GM19035 (cell line): ENCODE measurements around the gene ATPAF1.
"Not testable (repeated sequence)": the region's sequence is repeated elsewhere in the genome, so short reads cannot be mapped to it uniquely, and the experiment has no call there.

Experiments
- ATAC-seq: cut with Tn5 transposase; IDR thresholded peaks from one replicate; pipeline ENCODE4 v1.9.1; 2021; ENCODE audit not compliant: unreplicated experiment

ATPAF1 gene

DNA sequence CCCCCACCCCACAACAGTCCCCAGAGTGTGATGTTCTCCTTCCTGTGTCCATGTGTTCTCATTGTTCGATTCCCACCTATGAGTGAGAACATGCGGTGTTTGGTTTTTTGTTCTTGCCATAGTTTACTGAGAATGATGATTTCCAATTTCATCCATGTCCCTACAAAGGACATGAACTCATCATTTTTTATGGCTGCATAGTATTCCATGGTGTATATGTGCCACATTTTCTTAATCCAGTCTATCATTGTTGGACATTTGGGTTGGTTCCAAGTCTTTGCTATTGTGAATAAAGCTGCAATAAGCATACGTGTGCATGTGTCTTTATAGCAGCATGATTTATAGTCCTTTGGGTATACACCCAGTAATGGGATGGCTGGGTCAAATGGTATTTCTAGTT is 17.0 kb downstream of the ATPAF1 start:
- ATAC-seq, result not testable (repeated sequence)

DNA sequence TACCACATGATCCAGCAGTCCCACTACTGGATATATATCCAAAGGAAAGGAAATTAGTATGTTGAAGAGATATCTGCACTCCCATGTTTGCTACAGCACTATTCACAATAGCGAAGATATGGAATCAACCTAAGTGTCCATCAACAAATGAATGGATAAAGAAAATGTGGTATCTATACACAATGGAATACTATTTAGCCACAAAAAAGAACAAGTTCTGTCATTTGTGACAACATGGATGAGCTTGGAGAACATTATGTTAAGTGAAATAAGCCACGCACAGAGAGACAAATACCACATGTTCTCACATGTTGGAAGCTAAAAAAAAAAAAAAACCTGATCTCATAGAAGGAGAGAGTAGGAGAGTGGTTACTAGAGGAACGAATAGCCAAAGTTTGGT is 17.7 kb downstream of the ATPAF1 start:
- no peak for ATAC-seq

DNA sequence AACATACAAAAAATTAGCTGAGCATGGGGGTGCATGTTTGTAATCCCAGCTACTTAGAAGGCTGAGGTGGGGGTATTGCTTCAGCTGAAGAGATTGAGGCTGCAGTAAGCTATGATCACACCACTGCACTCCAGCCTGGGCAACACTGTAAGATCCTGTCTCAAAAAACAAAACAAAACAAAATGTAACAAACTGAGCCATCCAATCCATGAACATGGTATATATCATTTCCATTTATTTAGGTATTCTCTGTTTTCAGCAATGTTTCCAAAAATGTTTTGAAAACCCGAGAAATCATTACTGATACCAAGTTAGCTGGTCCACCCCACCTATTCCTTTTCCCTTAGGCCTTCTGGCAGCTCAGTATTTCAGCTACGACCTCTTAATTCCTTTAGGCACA is 18.4 kb downstream of the ATPAF1 start:
- ATAC-seq, result no peak

DNA sequence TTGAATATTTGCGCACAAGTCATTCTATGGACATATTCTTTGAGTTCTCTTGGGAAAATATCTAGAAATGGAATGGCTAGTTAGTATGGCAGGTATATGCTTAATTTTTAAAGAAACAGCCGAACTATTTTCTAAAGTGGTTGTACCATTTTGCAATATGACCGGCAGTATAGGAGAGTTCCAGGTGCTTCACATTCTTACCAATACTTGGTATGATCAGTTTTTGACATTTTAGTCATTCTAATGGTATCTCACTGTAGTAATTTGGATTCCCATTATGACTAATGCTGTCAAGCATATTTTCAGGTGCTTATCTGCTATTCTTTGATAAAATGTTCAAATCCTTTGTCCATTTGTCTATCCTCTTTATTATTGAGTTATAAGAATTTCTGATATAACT is 20.6 kb downstream of the ATPAF1 start:
- no peak for ATAC-seq

DNA sequence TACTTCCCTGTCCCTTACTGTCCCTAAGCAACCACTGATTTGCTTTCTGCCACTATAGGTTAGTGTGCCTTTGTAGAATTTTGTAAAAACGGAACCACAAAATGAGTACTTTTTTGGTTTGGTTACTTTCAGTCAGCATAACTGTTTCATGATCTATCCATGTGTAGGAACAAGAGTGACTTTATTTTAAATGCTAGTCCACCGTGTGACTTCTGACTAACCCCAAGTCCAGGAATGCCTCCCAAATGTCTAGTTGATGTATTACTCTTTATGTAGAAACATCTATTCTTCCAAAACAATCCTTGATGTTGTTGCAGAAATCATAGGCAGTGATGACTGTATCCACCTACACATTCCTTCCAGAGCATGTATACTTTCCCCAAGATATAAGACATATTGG is 21.3 kb downstream of the ATPAF1 start:
- ATAC-seq, result no peak

DNA sequence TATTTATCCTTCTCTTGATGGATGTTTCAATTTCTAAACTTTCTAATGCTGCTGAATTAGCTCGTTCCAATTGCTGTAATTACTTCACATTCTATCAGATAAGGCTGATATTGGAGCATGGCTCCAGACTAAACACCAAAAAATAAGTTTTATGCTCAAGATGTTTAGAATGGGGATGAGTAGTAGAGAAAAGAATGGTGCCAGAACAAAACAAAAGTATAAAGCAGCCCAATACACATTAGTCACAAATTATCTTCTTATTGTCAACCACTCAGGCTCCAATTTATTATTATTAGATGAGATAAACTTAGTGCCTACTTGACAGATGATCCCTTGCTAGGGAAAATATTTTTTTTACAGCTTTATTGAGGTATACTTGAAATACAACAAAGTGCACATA is 21.8 kb downstream of the ATPAF1 start:
- ATAC-seq, result no peak

DNA sequence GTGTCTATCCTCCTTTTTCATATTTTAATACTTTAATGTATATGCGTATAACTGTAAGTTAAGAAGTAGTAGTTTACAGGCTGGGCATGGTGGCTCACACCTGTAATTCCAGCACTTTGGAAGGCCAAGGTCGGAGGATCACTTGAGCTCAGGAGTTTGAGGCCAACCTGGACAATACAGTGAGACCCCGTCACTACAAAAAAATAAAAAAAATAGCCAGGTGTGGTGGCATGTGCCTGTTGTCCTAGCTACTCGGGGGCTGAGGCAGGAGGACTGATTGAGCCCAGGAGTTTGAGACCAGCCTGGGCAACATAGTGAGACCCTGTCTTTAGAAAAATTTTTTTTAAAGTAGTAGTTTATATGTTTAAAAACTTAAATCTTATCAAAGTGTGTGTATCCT is 22.3 kb downstream of the ATPAF1 start:
- ATAC-seq, result no peak

DNA sequence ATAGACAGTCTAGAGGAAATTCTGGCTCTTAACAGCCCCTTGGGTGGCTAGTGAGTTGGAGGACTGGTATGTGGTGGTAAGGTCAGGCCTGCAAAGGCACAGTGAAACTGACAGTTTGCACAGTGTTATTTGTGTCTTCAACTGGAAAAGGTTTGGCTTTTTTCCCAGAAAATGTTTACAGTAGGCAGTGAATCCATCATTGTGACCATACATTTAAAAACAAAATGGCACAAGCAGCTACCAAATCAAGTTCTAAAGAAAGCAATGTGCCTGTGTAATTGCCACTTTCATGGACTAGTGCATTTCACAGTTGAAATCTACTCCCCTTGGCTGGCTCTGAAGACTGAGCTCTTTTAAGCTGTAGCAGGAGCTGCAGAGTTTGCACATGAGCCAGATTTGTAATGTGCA is 24.8 kb downstream of the ATPAF1 start:
- ATAC-seq, result no peak

DNA sequence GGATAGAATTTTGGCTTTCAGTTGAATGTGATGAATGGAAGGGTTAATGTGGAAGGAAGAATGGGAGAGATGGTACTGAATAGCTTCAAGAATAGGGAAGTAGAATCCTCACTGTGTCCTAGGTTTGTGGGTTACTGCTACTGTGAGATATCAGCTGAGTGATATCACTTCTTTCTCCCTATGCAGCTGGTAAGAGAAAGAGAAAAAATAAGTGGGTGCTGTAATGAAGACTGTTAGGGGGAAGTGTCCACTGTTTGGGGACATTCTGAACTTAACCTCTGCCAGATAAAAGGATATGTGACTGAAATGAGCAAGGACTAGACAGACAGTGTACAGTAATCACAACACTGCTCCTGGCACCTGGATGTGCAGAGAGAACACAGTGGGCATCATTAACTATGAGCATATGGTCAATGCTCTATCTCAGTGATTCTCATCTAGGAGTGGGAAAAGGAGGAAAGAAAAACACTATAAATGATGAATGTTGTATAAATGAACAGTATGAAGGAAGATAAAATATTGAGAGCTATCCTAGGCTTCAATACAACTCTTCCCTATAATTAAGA is 26.0 kb downstream of the ATPAF1 start:
- no peak for ATAC-seq

DNA sequence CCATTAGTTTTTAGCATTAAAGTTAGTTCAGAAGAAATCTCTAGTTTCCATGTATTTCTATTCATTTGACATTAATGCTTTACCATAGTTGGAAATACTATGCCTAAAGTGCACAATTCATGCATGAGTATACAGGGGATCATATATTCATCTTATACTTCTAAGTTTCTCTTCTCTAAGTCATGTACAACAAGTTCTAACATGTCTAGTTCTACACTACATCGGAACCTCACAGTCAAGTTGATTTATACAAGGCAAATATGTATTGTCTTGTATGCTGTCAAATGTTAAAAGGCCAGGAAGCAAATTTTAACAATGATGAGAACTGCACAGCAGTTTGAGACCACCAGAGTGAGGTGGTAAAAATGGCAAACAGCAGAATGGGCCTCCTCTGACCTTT is 28.6 kb downstream of the ATPAF1 start:
- ATAC-seq, result no peak

DNA sequence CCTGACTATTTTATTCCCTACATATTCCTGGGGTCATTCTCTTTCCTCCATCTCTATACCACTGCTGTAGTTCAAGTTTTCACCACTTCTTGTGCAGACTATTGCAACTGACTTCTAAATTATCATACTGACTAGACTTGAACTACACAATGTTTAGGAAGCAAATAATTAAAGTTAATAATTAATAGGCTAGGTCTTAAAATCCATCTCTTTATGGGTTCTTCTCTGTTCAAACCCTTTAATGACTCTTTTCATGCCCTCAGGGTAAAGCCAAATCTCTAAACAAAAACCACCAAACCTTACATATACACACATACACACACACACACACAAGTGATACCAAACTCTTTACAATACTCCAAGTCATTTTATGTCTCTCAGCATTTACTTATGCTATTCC is 29.2 kb downstream of the ATPAF1 start:
- ATAC-seq, result no peak

DNA sequence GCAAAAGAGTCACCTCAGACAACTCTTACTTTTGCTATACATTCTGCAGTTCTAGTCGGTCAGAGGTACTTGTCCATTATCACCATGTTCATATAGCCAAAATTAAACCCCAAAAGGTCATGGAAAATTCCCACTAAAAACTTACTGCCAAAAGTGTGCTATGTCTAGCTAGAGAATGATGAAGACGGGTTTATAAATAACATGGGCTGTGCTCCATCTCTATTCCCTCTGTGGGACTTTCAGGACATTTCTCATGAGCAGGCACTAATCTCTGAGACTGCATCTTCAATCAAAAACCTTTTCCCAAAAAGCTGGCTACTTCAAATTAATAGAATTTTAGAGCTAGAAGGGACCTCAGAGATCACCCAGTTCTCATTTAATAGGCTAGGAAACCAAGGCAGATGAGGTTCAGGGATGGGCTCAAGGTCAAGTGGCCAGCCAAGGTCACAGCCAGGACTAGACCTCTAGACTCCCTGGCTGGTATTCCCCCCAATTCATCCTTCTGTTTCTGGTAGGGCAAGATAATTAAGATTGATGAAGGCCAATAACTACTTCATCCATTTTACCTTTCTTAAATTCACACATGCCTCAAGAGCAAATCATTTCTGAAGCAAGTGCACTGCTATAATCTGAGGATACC is 30.6 kb downstream of the ATPAF1 start:
- no peak for ATAC-seq

DNA sequence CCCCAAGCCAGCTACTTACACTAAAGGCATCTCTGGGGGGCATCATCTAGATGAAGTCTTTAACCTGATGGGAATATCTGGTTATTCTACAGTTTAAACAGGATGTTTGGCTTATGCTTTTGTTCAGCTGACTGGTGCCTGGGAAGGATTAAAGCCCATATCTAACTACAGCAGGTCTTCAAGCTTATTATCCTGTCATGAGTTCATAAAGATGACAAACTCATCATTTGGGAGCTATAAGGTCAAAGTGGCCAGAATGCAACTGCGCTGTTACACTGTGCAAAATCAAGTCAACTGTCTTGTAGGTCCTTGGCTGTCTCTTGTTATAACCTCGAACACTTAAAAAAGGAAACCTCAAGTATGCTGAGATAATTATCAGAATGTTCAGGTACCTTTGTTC is 33.0 kb downstream of the ATPAF1 start:
- no peak for ATAC-seq

DNA sequence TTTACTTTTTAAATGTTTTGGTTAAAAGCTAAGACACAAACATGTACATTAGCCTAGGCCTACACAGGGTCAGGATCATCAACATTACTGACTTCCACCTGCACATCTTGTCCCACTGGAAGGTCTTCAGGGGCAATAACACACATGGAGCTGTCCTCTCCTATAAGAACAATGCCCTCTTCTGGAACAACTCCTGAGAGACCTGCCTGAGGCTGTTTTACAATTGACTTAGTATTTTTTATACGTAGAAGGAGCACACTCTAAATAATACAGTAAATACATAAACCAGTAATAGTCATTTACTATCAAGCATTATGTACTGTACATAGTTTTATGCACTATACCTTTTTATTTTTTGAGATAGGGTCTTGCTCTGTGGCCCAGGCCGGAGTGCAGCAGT is 37.4 kb downstream of the ATPAF1 start:
- no peak for ATAC-seq

DNA sequence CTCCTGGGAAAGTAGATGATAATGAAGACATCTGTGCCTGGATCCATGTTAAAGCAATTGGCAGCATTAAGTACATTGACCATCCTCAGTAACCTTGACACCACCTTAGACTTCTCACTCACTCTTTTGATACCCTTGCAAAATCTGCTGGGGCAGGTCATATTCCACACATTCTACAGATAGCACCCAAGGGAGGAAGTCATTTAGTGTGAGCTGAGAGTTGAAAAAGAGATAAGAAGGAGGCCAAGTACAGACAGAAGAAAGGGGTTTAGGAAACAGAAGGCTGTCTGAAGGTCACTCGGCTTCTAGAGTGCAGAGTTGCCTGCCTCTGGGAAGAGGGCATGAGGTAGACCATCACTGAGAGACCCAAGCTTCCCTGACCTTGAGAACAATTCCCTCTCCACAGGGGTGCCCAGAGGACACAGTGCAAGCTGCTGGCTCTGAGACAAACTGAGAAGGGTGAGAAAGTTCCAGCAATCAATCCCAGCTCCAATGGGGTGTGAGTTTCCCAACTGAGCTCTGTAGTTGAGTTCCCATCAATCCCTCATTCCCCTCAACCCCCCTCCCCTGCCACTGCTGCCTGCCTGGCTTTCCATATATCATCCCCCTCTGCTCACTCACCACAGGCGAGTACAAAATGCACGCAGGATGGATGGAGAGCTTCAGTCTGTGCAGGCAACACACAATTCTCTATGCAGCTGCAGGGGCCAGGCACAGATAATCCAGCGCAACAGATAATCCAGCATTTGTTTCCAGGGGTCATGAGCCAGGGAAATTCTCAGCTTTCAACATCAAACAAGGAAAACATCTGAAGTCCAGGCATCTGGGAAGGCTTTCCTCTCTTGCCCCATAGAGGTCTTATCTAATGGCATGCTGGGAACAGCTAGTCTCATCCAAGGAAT is 44.2 kb downstream of the ATPAF1 start:
- ATAC-seq, result no peak

DNA sequence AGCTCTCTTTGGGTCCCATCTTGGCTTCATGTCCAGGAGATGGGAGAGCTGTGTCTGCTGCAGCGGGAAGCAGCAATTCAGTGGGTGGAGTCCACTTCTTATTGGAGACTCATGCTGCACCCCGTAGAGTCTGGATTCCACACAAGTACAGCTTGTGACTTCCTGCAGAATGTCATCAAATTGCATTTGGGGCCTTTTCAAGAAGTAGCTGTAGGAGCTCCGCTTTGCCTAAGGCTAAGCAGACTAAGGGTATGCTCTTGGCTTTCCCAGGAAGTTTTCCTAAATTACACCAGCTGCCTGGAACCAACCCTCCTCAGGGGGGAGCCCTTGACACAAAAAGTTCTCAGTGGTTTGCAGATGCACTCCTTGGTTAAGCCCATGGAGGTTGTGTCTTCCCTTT is 45.8 kb downstream of the ATPAF1 start:
- ATAC-seq, result no peak

DNA sequence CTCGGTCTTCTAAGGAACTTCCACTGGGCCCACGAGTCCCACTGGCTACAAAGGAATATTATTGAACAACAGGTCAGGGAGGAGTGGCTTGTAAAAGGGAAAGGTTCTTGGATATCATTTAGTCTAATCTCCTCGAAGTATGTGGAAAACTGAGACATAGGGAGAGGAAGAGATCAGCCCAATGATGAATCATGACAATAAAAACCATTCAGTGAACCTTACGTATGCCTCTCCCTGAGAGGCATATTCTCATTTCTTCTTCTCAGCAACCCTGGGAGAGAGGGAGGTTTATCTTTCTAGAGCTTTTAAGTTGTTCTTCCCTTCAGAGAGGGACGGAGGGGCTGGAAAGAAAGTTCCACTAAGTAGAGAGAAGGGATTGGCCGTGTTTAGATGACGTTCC is 46.2 kb downstream of the ATPAF1 start:
- no peak for ATAC-seq

DNA sequence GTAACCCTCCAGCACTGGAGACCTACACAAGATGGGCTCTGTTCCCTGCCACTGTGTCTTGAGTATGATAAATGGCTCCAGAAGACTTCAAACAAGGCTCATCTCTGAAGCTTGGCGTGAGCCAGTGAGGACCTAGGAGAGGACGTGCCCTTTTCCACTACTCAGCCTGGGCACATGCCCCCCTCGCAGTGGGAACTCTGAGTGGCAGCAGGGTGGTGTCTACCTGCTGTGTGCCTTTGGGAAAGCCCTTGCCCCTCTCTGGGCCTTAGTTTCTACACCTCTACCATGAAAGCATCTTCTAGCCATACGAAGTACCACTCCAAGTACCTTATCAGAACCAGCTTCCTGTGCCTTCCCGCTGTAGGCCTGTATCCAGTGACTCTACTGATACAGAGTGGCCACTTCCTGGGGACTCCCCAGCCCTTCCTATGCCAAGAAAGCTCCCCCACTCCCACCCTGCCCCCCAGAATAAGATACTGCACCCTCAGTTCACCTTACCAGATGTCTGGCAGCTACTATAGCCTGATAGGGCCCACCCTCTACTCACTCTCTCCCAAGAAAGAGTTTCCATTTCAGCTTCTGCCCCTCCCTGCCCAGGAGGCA is 48.4 kb downstream of the ATPAF1 start:
- no peak for ATAC-seq

DNA sequence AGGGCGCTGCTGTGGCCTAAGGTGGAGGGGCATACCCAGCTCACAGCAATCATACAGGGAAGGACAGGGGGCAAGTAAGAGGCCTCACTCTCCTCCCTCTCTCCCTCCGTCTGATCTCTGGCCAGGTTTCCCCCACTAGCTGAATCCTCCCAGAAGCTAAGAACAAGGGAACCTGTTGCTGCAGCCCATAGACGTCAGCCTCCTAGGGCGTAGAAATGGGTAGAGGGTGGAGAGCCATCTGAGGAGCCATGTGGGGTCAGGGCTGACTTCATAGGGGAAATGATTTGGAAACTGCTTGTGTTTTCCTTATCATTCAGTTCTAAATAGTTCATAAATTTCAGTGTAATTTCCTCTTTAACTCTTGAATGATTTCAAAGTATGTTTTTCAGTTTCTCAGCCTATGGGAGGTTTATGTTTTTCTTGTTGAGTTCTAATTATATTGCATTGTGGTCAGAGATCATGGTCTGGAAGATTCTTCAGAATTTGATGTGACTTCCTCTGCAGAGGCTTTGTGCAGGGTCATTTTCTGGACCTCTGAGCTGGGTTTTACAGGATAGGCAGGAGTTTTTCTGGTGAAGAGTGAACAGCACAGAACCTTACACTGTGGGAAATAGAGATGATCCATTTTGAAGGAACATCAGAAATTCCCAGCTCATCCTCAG is 49.3 kb downstream of the ATPAF1 start:
- no peak for ATAC-seq

DNA sequence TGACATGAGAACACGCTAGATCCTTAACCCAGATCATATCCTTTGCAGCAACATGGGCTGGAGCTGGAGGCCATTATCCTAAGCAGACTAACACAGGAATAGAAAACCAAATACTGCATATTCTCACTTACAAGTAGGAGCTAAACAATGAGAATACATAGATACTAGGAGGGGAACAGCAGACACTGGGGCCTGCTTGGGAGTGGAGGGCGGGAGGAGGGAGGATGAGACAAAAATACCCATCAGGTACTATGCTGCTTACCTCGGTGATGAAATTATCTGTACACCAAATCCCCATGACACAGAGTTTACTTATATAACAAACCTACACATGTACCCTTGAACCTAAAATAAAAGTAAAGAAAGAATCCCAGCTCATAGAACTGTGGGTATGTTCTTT is 50.3 kb downstream of the ATPAF1 start:
- no peak for ATAC-seq

DNA sequence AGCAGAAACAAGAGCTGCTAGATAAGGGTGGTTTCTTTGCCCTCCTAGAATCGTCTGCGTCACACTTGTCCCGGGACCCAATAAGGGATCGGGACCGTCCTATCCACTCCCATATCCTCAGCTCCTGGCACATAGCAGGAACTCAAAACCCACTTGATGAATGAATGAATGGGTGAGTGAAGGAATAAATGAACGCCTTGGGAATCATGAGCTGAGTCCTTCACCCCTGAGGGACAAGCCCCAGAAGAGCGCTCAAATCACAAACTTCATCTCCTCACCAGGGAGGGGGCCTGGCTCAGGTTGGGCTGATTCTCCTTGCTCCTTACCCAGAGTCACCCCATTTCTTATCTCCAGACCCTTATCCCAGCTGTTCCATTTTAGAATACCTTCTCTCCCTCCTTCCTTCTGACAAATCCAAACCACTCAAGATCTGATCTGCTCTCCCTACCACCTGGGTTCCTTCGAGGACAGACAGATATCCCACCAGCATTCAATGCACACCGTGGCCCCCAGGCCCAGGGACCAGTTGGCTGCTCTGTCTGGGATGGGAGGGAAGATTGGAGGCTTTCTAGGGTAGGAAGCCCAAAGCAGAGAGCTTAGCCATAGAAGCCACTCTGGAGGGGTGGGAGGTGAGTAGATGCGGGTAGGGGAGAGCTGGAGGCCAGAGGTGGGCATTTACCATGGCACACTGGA is 50.9 kb downstream of the ATPAF1 start:
- no peak for ATAC-seq
